ENCODE results near the gene ANKMY1.
A peak's percentile ranks its signal among the peaks of the same experiment; 100 is the strongest.

Gene ANKMY1

DNA sequence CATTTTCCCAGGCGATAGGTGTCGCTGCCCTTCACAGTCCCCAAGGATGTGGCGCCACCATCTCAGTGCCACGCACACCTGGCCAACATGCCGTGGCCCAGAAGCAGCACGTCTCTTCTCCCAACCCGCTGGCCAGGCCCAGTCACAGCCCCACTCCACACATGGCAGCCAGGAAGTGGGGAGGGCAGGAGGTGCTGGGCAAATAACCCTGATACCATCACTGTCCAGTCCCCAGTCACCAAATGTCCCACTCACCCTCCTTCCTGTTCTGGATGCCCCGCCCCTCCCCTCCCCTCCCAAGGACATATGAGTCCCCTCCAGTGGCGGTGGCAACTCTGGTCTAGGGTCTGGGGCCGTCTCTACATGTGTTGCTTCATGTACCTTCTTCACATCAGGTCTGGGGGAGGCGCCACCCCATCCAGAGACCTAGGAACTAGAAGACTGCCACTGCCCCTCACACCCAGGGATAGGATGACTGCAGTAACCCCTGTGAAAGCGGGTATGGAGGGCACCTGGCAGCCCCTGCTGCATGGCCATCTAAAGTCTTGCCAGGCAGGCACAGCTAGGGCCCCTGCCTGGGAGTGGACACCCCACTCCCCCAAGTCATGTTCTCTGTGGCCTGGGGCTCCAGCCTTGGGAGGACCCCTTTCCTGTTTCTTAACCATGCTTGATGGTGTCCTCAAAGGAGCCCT, 21.4 kb upstream of the ANKMY1 start:
- no peak for DNase-seq

DNA sequence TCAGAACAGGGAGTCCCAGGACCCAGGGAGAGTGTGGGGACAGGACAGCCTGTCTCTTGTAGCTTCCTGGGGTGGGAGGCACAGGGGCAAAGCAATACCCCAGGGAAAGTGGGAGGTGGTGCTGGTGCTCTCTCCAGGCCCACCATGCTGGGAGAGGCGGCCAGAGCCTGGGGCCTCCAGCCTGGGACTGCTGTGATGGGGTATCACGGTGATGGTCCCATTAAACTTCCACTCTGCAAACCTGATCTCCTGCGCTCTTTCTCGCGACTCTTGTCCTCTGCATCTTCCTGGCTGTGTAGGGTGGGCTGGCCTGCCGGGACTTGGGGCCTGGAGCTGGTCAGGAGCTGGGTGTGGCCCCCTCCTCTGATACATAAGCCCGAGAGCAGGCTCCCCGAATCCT, 20.7 kb upstream of the ANKMY1 start:
- DNase-seq, result no peak

DNA sequence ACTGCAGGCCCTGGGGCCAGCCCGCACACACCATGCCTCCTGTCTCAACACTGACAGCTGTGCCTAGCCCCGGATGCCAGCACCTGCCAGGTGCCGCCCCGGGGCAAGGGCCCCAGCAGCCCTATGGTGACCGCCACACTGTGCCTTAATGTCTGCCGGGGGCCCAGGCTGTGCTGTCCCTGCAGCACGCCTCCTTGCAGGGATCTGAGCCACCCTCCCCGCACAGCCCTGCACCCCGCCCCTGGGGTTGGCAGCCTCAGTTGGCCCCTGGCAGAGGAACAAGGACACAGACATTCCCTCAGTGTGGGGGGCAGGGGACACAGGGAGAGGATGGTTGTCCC, 20.3 kb upstream of the ANKMY1 start:
- no peak for DNase-seq

DNA sequence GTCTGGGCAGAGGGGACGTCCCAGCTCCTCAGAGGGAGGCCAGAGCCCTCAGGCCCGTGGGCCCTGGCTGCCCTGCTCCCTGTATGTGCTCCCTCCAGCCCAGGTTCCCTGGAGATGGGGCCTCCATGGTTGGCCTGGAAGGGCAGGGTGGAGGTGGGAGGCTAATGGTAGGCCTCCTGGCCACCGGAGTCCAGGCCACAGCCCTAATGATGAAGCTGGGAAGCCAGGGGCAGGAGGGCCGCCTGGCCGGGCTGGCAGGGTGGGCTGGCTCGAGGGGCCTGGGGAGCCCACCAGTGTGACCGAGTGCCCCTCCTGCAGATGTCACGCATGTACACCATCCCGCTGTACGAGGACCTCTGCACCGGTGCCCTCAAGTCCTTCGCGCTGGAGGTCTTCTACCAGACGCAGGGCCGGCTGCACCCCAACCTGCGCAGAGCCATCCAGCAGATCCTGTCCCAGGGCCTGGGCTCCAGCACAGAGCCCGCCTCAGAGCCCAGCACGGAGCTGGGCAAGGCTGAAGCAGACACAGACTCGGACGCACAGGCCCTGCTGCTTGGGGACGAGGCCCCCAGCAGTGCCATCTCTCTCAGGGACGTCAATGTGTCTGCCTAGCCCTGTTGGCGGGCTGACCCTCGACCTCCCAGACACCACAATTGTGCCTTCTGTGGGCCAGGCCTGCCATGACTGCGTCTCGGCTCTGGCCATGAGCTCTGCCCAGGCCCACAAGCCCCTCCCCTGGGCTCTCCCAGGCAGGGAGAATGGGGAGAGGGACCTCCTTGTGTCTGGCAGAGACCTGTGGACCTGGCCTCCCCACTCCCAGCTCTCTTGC, 19.7 kb upstream of the ANKMY1 start:
- DNase-seq, result no peak

DNA sequence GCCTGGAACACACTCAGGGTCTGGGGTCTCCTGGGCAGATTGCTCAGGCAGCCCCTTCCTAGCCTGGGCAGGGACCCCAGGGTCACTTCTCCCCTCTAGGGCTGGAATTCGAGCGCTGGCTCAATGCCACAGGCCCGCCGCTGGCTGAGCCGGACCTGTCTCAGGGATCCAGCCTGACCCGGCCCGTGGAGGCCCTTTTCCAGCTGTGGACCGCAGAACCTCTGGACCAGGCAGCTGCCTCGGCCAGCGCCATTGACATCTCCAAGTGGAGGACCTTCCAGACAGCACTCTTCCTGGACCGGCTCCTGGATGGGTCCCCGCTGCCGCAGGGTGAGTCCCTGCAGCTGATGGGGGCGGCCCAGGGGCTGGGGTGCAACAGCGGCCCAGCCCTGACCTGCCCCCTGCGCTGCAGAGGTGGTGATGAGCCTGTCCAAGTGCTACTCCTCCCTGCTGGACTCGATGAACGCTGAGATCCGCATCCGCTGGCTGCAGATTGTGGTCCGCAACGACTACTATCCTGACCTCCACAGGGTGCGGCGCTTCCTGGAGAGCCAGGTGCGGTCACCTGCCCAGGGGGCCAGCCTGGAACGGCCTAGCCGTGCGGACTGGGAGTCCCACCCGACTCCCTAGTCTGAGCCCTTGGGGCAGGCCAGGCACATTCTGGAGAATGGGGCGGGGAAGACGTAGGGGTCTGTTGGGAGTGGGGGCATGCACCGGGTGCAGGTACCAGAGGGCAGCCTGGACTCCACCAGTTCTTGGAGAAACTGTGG, 18.8 kb upstream of the ANKMY1 start:
- no peak for DNase-seq

DNA sequence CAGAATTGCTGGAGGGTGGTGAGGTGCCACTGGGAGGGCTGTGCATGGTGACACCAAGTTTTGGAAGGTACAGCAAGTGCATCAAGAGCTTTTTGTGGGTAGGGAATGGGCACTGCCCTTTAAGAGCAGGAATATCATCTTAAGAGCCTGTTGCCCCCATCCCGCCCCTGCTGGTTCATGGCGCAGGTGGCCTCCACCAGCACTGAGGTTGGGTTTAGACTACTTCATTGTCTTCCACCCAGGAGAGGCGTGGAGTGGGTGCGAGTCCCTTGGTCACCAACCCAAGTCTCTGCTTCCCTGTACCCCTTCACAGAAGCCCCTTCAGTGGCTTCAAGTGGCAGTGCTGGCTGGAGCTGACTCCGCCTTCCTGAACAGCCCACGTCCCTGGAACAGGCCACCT, 18.2 kb upstream of the ANKMY1 start:
- DNase-seq, result no peak

DNA sequence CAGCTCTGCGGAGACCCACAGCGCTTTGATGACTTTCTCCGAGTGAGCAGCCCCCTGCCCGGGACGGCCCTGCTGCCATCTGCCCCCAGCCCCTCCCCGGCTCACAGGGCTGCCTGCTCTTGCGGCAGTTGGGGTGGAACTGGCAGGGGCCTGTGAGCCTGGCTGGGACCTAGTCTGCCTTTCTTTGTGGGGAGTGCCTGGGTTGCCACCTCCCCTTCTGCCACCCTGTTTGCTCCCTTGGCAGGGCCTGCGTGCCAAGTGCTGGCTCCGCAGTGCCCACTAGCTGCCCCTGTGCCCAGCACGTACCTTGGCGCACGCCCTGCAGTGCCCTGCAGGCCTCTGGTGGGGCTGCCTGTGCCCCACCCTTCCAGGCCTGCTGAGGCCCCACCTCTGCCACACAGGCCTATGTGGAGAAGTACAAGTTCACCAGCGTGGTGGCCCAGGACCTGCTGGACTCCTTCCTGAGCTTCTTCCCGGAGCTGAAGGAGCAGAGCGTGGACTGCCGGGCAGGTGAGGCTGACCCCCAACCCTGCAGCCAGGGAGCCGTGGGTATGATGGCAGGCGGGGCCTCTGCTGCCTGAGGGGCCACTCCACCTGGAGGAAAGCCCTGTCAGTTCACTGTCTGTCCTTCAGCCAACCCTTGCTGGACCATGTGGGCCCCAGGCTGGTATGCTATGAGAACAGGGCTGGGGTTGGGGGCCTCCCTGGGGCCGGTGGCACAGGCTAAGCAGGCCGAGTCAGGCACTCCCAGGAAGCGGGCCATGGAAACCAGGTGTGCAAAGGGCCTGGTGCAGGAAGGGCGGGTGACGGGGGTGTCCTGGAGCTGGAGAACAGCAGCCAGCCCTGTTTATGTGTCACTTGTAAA, 17.5 kb upstream of the ANKMY1 start:
- DNase-seq, result no peak

DNA sequence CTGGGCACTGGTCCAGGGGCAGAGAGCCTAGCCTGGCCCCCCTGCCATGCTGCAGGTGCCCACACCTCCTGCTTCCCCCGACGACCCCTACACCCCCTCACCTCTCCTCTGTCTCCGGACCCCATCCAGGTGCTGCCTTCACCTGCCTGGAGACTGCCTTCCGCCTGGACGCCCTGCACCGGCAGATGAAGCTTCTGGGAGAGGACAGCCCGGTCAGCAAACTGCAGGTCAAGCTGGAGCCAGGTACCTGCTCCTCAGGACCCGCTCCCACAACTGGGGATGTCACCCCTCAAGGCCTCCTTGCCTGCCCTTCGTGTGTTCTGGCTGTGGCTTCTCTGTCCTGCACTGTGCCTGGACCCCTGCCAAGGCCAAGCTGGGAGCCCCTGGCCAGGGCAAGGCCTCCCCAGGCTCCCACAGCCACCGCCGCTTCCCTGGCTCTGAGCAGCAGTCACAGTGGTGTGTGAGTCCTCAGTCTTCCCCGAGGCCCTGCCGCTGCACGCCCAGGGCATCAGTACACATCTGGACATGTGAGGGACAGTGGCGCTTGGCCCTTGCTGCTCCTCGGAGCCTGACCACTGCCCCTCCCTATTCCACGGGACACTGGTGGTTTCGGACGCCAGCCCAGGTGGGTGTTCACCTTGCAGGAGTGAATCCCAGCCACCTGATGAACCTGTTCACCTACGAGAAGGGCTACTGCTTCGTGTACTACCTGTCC, 16.8 kb upstream of the ANKMY1 start:
- DNase-seq, result no peak

DNA sequence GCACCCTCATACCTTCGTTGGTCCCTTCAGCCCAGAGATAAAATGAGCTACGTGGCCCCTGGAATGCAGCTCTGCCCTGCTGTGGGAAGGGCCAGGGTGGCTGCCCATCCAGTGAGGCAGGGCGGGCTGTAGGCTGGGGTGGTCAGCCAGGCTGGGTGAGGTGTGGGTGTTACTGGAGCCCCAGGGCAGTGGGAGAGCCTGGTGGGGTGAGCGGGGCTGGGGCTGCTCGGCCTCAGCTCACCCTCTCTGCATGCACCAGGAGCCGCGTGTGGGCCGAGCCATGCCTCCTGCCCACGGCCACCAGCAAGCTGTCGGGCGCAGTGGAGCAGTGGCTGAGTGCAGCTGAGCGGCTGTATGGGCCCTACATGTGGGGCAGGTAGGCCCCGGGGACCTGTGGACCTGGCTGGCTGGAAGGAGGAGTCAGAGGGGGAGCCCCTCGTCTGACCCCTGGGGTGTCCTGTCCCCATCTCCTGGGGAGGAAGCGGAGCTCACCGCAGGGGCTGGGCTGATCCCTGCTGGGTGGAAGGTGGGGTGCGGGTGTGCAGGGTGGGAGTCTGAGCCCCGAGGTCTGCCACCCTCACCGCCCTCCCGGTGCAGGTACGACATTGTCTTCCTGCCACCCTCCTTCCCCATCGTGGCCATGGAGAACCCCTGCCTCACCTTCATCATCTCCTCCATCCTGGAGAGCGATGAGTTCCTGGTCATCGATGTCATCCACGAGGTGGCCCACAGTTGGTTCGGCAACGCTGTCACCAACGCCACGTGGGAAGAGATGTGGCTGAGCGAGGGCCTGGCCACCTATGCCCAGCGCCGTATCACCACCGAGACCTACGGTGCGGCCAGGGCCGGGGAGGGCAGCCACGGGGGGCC, 16.0 kb upstream of the ANKMY1 start:
- DNase-seq, result no peak

DNA sequence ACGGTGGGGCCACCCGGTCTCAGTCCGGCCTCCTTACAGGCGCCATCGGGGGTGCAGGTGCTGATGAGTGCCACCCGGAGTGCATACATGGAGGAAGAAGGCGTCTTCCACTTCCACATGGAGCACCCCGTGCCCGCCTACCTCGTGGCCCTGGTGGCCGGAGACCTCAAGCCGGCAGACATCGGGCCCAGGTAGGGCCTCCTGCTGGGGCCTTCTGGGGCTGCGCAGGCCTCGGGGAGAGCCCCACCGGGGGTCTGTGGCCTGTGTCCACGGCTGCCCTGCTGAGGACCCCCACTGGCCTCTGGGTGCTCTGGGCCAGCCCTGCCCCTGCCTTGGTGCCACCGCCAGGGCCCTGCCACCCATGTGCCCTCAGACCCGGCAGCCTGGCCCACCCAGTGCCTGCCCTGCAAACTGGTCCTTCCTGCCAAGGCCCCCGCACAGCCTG, 15.3 kb upstream of the ANKMY1 start:
- no peak for DNase-seq

DNA sequence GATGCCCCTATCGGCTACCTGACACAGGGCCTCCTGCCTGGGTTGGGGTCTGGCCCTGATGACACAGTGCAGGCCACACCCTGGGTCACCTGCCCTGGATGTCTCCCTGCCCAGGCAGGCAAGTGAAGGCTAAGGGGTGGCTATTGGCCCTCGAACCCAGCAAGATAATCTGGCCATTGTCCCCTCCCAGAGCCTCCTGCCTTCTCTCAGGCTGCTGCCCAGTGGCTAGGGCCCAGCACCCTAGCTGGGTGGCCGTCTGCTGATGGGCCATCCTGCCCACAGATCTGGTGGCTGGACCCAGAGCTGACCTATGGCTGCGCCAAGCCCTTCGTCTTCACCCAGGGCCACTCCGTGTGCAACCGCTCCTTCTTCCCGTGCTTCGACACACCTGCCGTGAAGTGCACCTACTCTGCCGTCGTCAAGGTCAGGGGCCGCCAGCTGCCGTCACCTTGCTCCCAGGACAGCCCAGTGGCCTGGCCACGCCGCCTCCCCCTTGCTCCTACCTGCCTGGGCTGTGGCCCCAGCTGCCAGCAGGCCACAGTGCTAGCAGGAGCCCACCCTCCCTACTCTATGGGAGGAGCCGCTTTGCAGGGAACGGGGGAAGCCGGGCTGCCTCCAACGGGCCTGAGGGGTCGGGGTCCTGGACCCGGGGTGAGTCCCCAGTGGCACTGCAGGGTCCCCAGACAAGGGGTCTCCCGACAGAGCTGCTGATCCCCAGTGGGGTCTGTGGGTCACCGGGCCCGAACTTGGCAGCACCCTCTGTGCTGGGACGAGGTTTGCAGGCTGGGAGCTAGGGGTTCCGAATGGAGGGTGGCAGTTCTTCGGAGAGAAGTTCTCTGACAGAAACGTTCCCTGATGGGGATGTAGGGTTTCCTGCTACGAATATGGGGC, 14.6 kb upstream of the ANKMY1 start:
- DNase-seq, result no peak

DNA sequence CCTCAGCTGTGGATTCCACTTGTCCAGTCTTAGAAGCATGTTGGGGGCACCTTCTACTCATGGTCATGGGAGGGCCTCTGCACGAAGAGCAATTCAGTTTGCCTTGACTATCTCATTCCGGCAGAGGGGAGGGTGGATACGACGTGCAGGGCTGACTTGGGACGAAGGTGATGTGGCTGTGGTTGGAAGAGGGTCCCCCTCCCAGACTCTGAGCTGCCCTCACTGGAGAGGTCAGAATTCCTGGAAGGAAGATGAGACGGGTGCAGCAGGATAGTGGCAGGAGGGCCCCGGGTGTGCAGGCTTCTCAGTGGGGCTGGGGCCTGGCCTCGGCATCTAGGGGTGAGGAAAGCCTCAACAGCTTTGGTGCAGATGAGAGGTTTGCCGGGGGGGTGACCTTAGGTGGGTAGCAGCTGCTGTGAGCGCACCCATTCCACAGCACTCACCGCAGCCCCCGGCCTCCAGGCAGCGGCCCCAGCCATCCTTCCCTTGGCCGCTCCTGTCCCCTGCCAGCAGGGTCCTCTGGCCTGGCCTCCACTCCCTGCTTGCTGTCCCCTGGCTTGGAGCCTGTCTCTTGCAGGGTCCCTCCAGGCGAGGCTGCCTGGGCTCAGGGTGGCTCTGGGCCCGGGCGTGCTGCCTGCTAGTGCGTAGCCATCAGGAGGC, 13.7 kb upstream of the ANKMY1 start:
- no peak for DNase-seq

DNA sequence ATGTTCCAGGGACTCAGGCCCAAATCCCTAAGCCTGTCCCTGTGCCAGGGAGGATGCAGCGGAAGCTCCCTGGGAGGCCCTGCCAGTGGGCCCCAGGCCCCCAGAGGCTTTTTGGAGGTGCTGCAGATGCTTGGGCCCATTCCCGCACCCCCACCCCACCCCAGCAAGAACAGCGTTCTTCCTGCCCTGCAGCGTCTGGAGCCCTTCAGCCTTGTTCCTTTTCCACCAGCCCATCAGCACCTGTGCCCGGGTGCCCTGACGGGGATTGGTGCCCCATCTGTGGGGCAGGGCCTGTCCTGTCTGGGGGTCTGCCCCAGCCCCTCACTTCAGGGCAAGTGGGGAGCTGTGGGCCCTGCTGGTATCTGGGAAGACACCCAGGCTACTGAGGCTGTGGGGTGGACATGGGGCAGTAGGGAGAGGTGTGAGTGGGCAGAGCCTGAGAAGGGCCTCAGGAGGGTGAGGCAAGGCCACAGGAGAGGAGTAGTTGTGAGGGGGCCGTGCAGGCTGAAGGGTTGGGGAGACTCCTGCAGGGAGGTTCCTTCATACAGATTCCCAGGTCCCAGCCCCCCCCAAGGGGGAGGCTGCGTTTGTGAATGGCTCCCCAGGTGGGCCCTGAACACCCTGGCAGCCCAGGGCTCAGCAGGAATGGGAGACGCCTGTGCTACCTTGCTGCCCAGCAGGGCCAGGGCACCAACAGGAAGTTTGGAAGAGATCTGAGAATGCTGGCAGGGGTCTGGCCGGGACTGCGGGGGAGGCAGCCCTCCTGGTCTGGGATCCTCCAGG, 12.9 kb upstream of the ANKMY1 start:
- DNase-seq, result no peak

DNA sequence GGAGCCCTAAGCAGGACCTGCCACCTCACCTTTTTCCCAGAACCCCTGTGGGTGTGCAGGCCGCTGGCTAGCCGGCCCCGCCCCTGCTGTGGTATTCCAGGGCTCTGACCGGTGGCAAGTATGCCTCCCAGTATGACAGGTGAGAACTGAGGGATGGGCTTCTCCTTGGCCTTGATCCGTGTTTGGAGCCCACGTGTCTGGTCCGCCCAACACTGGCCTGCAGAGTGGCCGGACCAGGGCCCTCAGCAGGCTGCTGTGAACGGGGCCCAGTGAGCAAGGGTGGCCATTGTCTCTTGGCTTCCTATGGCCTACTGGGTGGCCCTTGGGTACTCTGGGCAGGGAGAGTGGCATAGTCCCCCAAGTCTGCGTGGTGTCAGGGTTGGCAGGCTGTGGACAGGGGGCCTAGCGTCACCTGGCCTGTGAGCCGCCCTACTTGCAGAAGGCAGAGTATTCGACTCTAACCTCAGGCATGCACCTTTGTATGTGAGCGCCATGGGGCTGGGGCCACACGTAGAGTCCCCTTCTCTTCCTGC, 12.3 kb upstream of the ANKMY1 start:
- DNase-seq, result no peak

DNA sequence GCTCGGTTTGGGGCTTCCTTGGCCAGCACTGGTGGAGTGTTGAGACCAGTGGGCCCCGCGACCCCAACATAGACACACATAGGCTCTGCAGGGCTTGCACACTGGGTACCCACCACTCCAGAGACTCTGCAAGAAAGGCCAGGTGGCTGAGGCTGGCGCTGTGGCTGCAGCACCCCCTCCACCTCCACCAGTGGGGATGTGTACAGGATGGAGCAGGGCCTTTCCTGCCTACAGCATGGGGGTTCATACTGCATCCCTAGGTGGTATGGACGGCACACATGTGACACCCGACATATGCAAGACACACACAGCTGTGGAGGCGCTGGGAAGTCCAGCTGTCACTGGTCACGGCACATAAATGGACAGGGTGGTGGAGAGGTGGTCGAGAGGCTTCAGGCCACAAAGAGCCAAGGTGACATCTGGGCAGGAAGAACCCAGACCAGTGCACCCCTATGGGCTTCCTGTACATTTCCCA, 11.8 kb upstream of the ANKMY1 start:
- no peak for DNase-seq

DNA sequence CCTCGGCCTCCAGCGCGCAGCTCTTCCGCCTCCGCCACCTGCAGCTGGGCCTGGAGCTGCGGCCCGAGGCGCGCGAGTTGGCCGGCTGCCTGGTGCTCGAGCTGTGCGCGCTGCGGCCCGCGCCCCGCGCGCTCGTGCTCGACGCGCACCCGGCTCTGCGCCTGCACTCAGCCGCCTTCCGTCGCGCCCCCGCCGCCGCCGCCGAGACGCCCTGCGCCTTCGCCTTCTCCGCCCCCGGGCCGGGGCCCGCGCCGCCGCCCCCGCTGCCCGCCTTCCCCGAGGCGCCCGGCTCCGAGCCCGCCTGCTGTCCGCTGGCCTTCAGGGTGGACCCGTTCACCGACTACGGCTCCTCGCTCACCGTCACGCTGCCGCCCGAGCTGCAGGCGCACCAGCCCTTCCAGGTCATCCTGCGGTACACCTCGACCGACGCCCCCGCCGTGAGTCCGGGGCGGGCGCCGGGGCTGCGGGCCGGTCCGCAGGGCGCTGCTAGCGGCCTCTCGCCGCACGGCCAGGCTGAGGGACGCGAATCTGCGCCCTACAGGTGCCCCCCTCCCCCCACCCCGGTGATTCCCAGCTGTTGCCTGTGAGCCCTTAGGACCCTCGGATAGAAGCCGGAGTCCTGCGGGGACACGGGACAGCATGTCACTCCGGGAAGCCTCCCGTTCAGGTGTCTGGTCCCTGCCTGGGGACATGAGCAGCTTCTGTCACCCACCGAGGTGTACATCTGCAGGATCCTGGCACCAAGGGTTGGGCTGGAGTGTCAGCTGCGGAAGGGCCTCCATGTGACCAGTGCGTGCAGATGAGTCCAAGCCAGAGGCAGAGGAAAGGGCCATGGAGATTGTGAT, 11.1 kb upstream of the ANKMY1 start:
- DNase-seq, result peak; percentile 41

Measured in stimulated activated naive CD4-positive, alpha-beta T cell treated with Interleukin-2 at 50 U/mL for 16 hours (primary cell).